ENCODE data around the gene SEPTIN7. TPM values are rescaled to one million over a fixed set of nuclear protein-coding genes. Genes with fewer than 3 reads are reported as not detected.

SEPTIN7 gene
- total and polyA plus RNA-seq, 9 of the 15 experiments (the other 6 are each of a cell fraction or from before 2014, with no cell fraction given): 95.0 to 268 (median 163) TPM

DNA sequence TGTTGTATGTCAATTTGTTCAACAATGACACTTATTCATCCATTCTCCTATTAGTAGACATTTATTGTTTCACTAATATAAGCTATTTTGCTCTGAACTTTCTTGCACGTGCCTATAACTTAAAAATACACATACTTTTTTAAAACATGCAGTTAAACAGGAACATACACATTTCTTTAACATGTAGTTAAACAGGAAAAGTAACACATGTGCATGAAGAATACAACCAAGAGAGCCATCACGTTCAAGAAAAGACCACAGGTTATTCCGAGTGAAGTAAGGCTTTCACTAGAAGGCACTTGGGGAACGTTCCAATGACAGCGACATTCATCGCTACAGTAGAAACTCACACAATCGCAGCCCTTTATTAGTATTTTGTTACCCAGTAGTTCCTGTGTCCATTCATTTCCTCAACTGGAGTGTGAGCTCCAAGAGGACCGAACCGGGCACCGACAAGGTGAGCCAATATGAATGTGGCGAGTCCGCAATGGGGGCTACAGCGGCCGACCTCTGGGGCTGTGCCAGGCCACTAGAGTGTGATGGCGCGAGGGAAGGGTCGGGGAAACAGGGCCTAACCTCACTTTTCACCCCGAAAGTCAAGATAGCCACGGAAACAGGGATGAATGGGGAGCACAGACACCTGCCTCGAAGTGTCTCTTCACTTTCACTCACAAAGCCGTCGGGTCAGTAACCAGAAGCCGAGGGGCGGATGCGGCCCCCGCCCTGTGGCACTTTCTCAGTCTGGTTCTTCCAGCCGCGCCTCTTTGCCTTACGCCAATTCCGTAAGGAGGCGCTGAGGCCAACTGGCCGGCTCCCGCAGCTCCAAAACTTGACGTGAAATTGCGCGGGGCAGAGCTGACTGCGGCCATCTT, 775 bp upstream of the SEPTIN7 start (continued):
- TF ChIP-seq, protein P1, sequence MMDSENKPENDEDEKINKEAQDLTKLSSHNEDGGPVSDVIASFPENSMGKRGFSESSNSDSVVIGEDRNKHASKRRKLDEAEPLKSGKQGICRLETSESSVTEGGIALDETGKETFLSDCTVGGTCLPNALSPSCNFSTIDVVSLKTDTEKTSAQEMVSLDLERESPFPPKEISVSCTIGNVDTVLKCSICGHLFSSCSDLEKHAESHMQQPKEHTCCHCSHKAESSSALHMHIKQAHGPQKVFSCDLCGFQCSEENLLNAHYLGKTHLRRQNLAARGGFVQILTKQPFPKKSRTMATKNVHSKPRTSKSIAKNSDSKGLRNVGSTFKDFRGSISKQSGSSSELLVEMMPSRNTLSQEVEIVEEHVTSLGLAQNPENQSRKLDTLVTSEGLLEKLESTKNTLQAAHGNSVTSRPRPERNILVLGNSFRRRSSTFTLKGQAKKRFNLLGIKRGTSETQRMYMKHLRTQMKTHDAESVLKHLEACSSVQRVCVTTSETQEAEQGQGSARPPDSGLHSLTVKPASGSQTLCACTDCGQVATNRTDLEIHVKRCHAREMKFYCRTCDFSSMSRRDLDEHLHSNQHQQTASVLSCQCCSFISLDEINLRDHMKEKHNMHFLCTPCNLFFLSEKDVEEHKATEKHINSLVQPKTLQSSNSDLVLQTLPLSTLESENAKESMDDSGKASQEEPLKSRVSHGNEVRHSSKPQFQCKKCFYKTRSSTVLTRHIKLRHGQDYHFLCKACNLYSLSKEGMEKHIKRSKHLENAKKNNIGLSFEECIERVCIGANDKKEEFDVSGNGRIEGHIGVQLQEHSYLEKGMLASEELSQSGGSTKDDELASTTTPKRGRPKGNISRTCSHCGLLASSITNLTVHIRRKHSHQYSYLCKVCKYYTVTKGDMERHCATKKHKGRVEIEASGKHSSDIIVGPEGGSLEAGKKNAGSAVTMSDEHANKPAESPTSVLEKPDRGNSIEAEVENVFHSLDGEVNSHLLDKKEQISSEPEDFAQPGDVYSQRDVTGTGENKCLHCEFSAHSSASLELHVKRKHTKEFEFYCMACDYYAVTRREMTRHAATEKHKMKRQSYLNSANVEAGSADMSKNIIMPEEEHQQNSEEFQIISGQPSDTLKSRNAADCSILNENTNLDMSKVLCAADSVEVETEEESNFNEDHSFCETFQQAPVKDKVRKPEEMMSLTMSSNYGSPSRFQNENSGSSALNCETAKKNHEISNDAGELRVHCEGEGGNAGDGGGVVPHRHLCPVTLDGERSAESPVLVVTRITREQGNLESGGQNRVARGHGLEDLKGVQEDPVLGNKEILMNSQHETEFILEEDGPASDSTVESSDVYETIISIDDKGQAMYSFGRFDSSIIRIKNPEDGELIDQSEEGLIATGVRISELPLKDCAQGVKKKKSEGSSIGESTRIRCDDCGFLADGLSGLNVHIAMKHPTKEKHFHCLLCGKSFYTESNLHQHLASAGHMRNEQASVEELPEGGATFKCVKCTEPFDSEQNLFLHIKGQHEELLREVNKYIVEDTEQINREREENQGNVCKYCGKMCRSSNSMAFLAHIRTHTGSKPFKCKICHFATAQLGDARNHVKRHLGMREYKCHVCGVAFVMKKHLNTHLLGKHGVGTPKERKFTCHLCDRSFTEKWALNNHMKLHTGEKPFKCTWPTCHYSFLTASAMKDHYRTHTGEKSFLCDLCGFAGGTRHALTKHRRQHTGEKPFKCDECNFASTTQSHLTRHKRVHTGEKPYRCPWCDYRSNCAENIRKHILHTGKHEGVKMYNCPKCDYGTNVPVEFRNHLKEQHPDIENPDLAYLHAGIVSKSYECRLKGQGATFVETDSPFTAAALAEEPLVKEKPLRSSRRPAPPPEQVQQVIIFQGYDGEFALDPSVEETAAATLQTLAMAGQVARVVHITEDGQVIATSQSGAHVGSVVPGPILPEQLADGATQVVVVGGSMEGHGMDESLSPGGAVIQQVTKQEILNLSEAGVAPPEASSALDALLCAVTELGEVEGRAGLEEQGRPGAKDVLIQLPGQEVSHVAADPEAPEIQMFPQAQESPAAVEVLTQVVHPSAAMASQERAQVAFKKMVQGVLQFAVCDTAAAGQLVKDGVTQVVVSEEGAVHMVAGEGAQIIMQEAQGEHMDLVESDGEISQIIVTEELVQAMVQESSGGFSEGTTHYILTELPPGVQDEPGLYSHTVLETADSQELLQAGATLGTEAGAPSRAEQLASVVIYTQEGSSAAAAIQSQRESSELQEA (IDR thresholded peaks at IDR 0.05; ENCODE audit: low read depth): no peak

Data from K562 (cell line).